Stimulated activated CD8-positive, alpha-beta memory T cell treated with anti-CD3 and anti-CD28 coated beads, Interleukin-12 subunit alpha, Interleukin-12 subunit beta, amount 100 ng/mL, for 4 hours (primary cell): ENCODE data around the gene SCRT2.
"Not testable (repeated sequence)": the region's sequence is repeated elsewhere in the genome, so short reads cannot be mapped to it uniquely, and the experiment has no call there.

Experiments
- DNase-seq: peaks from one replicate; pipeline ENCODE4 v3.0.0-alpha.2; 2020; ENCODE audit warnings: low read depth

SCRT2 gene

GRCh38 chr20:653110-653589 lies 22.5 kb downstream of the SCRT2 start, which contains the start of gene SRXN1:
SRXN1 (minus strand) TSS chr20:653200; CDS start chr20:653185, 15 bp downstream.
- DNase-seq: peak; percentile 80

- no peak for DNase-seq
Observed at GRCh38 chr20:652615-653109, 22.9 kb downstream of the SCRT2 start.

GRCh38 chr20:651713-652614 lies 23.6 kb downstream of the SCRT2 start:
- DNase-seq: no peak

- no peak for DNase-seq
Observed at GRCh38 chr20:650954-651353, 24.6 kb downstream of the SCRT2 start.

GRCh38 chr20:650281-650680 lies 25.3 kb downstream of the SCRT2 start:
- no peak for DNase-seq

- no peak for DNase-seq
Observed at GRCh38 chr20:647479-648019, 28.1 kb downstream of the SCRT2 start.

GRCh38 chr20:646868-647233 lies 28.8 kb downstream of the SCRT2 start:
- DNase-seq: no peak

- DNase-seq: no peak
Observed at GRCh38 chr20:646107-646867, 29.3 kb downstream of the SCRT2 start.

GRCh38 chr20:645318-646106 lies 30.1 kb downstream of the SCRT2 start:
- peak; percentile 29 for DNase-seq

- no peak for DNase-seq
Observed at GRCh38 chr20:644692-645317, 30.8 kb downstream of the SCRT2 start.

GRCh38 chr20:642398-643174 lies 33.0 kb downstream of the SCRT2 start:
- no peak for DNase-seq

- DNase-seq: not testable (repeated sequence)
Observed at GRCh38 chr20:642013-642397, 33.6 kb downstream of the SCRT2 start.

GRCh38 chr20:641516-641875 lies 34.1 kb downstream of the SCRT2 start:
- DNase-seq: no peak

GRCh38 chr20:640674-641515 lies 34.7 kb downstream of the SCRT2 start:
- no peak for DNase-seq

- DNase-seq: no peak
Observed at GRCh38 chr20:638579-638978, 37.0 kb downstream of the SCRT2 start.

- no peak for DNase-seq
Observed at GRCh38 chr20:637559-637958, 38.0 kb downstream of the SCRT2 start.

- no peak for DNase-seq
Observed at GRCh38 chr20:635893-636338, 39.7 kb downstream of the SCRT2 start.

- no peak for DNase-seq
Observed at GRCh38 chr20:635028-635892, 40.3 kb downstream of the SCRT2 start.
